Duodenal mucosa (tissue), 2 donors: ENCODE measurements around the gene PEAK1.

Experiments
- H3K27ac ChIP-seq: one replicate; pipeline ENCODE4 v1.7.0; 2013; ENCODE audit warnings: low read depth, low read length
- H3K27me3 ChIP-seq, 2 donors: one replicate each; pipeline ENCODE4 v1.7.0; 2013; ENCODE audit warnings: low read length in 2 of 2, control low read depth in 1 of 2; ENCODE audit not compliant: insufficient read depth in 2 of 2, control insufficient read depth in 1 of 2
- H3K36me3 ChIP-seq, 2 donors: one replicate each; pipeline ENCODE4 v1.7.0; 2013; ENCODE audit warnings: low read length in 2 of 2, control low read depth in 1 of 2; ENCODE audit not compliant: insufficient read depth in 2 of 2, control insufficient read depth in 1 of 2
- H3K4me1 ChIP-seq, 2 donors: one replicate each; pipeline ENCODE4 v1.7.0; 2013; ENCODE audit warnings: low read length in 2 of 2, control low read depth in 1 of 2; ENCODE audit not compliant: insufficient read depth in 2 of 2, control insufficient read depth in 1 of 2
- H3K4me3 ChIP-seq, 2 donors: one replicate each; pipeline ENCODE4 v1.7.0; 2013; ENCODE audit warnings: low read length in 2 of 2, low read depth in 1 of 2
- H3K9ac ChIP-seq, 2 donors: one replicate each; pipeline ENCODE4 v1.7.0; 2013; ENCODE audit warnings: low read length in 2 of 2, low read depth in 1 of 2
- H3K9me3 ChIP-seq, 2 donors: one replicate each; pipeline ENCODE4 v1.7.0; 2013; ENCODE audit warnings: low read length in 2 of 2, control low read depth in 1 of 2; ENCODE audit not compliant: control insufficient read depth in 1 of 2

Gene PEAK1

GRCh38 chr15:77221708-77222107 lies 198.2 kb downstream of the PEAK1 start:
- Histone ChIP-seq H3K36me3 (no peaks in the 10 kb centered on the region), H3K27ac (no peak overlapping the region), H3K9ac (no peak overlapping the region), H3K4me1 (peaks cover 0 to 21% of the 10 kb centered on the region in 2 donors), H3K4me3 (no peak overlapping the region), H3K27me3 (no peaks in the 10 kb centered on the region), H3K9me3 (no peaks in the 10 kb centered on the region)

- H3K9me3 ChIP-seq = no peaks in the 10 kb centered on the region
- H3K27me3 ChIP-seq = no peaks in the 10 kb centered on the region
- no peaks in the 10 kb centered on the region for H3K36me3 ChIP-seq
- no peak overlapping the region for H3K9ac ChIP-seq
- peaks cover 0 to 15% of the 10 kb centered on the region in 2 donors for H3K4me1 ChIP-seq
- no peak overlapping the region for H3K4me3 ChIP-seq
- H3K27ac ChIP-seq = no peak overlapping the region
Observed at GRCh38 chr15:77221174-77221573, 198.7 kb downstream of the PEAK1 start.

- H3K9me3 ChIP-seq = no peaks in the 10 kb centered on the region
- H3K4me1 ChIP-seq = peaks cover 0 to 8% of the 10 kb centered on the region in 2 donors
- no peak overlapping the region for H3K9ac ChIP-seq
- H3K4me3 ChIP-seq = no peak overlapping the region
- H3K36me3 ChIP-seq = no peaks in the 10 kb centered on the region
- no peak overlapping the region for H3K27ac ChIP-seq
- no peaks in the 10 kb centered on the region for H3K27me3 ChIP-seq
Observed at GRCh38 chr15:77219841-77220240, 200.1 kb downstream of the PEAK1 start.

- Histone ChIP-seq H3K27me3 (no peaks in the 10 kb centered on the region), H3K27ac (no peak overlapping the region), H3K4me3 (no peak overlapping the region), H3K9ac (no peak overlapping the region), H3K4me1 (no peaks in the 10 kb centered on the region), H3K9me3 (no peaks in the 10 kb centered on the region), H3K36me3 (no peaks in the 10 kb centered on the region)
Observed at GRCh38 chr15:77209221-77209620, 210.7 kb downstream of the PEAK1 start.

- Histone ChIP-seq H3K27ac (no peak overlapping the region), H3K4me1 (no peaks in the 10 kb centered on the region), H3K36me3 (no peaks in the 10 kb centered on the region), H3K27me3 (no peaks in the 10 kb centered on the region), H3K4me3 (no peak overlapping the region), H3K9me3 (no peaks in the 10 kb centered on the region), H3K9ac (no peak overlapping the region)
Observed at GRCh38 chr15:77208241-77208640, 211.7 kb downstream of the PEAK1 start.

GRCh38 chr15:77201665-77202064 lies 218.2 kb downstream of the PEAK1 start:
- H3K27me3 ChIP-seq = no peaks in the 10 kb centered on the region
- H3K36me3 ChIP-seq = peaks cover 0 to 15% of the 10 kb centered on the region in 2 donors
- H3K9ac ChIP-seq = no peak overlapping the region
- peaks cover 0 to 5% of the 10 kb centered on the region in 2 donors for H3K9me3 ChIP-seq
- no peak overlapping the region for H3K27ac ChIP-seq
- no peaks in the 10 kb centered on the region for H3K4me1 ChIP-seq
- no peak overlapping the region for H3K4me3 ChIP-seq

GRCh38 chr15:77196381-77196780 lies 223.5 kb downstream of the PEAK1 start:
- Histone ChIP-seq H3K4me3 (no peak overlapping the region), H3K27me3 (no peaks in the 10 kb centered on the region), H3K4me1 (no peaks in the 10 kb centered on the region), H3K9ac (no peak overlapping the region), H3K36me3 (peaks cover 0 to 20% of the 10 kb centered on the region in 2 donors), H3K9me3 (peaks cover 0 to 5% of the 10 kb centered on the region in 2 donors), H3K27ac (no peak overlapping the region)

- Histone ChIP-seq H3K36me3 (peaks cover 0 to 20% of the 10 kb centered on the region in 2 donors), H3K4me1 (no peaks in the 10 kb centered on the region), H3K27ac (no peak overlapping the region), H3K27me3 (no peaks in the 10 kb centered on the region), H3K4me3 (no peak overlapping the region), H3K9me3 (peaks cover 0 to 5% of the 10 kb centered on the region in 2 donors), H3K9ac (no peak overlapping the region)
Observed at GRCh38 chr15:77195586-77195985, 224.3 kb downstream of the PEAK1 start.

GRCh38 chr15:77192451-77192850 lies 227.5 kb downstream of the PEAK1 start:
- Histone ChIP-seq H3K27me3 (no peaks in the 10 kb centered on the region), H3K4me1 (peaks cover 7 to 8% of the 10 kb centered on the region in 2 donors), H3K9me3 (no peaks in the 10 kb centered on the region), H3K36me3 (peaks cover 0 to 4% of the 10 kb centered on the region in 2 donors), H3K4me3 (no peak overlapping the region), H3K27ac (no peak overlapping the region), H3K9ac (no peak overlapping the region)

GRCh38 chr15:77191230-77191834 lies 228.6 kb downstream of the PEAK1 start:
- H3K9me3 ChIP-seq = no peaks in the 10 kb centered on the region
- H3K4me3 ChIP-seq = no peak overlapping the region
- peaks cover 0 to 4% of the 10 kb centered on the region in 2 donors for H3K36me3 ChIP-seq
- H3K4me1 ChIP-seq = peaks cover 16 to 17% of the 10 kb centered on the region in 2 donors
- no peak overlapping the region for H3K27ac ChIP-seq
- no peak overlapping the region for H3K9ac ChIP-seq
- no peaks in the 10 kb centered on the region for H3K27me3 ChIP-seq
